H1 (cell line): ENCODE data around the gene EPHA6. TPM values are rescaled to one million over a fixed set of nuclear protein-coding genes. Genes with fewer than 3 reads are reported as not detected.

Source experiments
- CTCF ChIA-PET: fragments of 300-600 bp; sonication (Branson Sonifier 250); formaldehyde crosslinking; loops from one replicate; lab custom pipeline; 2021; ENCODE audit not compliant: partially characterized antibody; lab: Charles Lee
- POLR2A ChIA-PET: fragments of 300-600 bp; sonication (Branson Sonifier 250); formaldehyde crosslinking; loops from one replicate; lab custom pipeline; 2021; ENCODE audit warnings: inconsistent platforms; ENCODE audit not compliant: partially characterized antibody; lab: Charles Lee
- DNase-seq, 2 experiments: peaks; one replicate each; pipeline versions ENCODE4 v3.0.0 to v3.0.0-alpha.2; 2010 to 2022; ENCODE audit warnings: low spot score in 2 of 2, low read depth in 1 of 2, mixed read lengths in 1 of 2
- FAIRE-seq: peaks from 2 replicates; lab custom pipeline; 2011; peaks lifted over from hg19 to GRCh38; lab: Jason Lieb, UNC
- H2AFZ ChIP-seq: 2 replicates; pipeline ENCODE4 v1.8.1; 2012; ENCODE audit warnings: low read length, inconsistent platforms
- H2AK5ac ChIP-seq: 2 replicates; pipeline ENCODE4 v1.6.1; 2013; ENCODE audit warnings: low read depth, low read length
- H2BK120ac ChIP-seq: replicated peaks from 2 replicates; pipeline ENCODE3; 2013; ENCODE audit warnings: low read depth, low read length, inconsistent platforms
- H2BK12ac ChIP-seq: 2 replicates; pipeline ENCODE4 v1.6.1; 2013; ENCODE audit warnings: low read depth, low read length
- H2BK15ac ChIP-seq: 2 replicates; pipeline ENCODE4 v1.6.1; 2013; ENCODE audit warnings: low read length
- H2BK20ac ChIP-seq: 2 replicates; pipeline ENCODE4 v1.6.1; 2013; ENCODE audit warnings: low read length
- H2BK5ac ChIP-seq: 2 replicates; pipeline ENCODE4 v1.6.1; 2013; ENCODE audit warnings: low read depth, low read length
- H3K14ac ChIP-seq: 2 replicates; pipeline ENCODE4 v1.6.1; 2013; ENCODE audit warnings: inconsistent platforms; ENCODE audit not compliant: insufficient read length
- H3K18ac ChIP-seq: 2 replicates; pipeline ENCODE4 v1.6.1; 2013; ENCODE audit warnings: low read length; ENCODE audit errors: extremely low read depth
- H3K23ac ChIP-seq: 2 replicates; pipeline ENCODE4 v1.6.1; 2013; ENCODE audit warnings: inconsistent platforms; ENCODE audit not compliant: insufficient read length
- H3K23me2 ChIP-seq: 2 replicates; pipeline ENCODE4 v1.6.1; 2013; ENCODE audit warnings: low read depth, low read length
- H3K27ac ChIP-seq: 2 replicates; pipeline ENCODE4 v1.6.1; 2011; ENCODE audit warnings: low read depth, low read length, inconsistent platforms
- H3K27me3 ChIP-seq, 4 experiments: replicated peaks in 1 of 4; 1 replicate in 1 of 4; 2 replicates in 3 of 4; pipeline versions ENCODE4 v1.6.1 to v1.8.1; 2011 to 2013; ENCODE audit warnings: low read length in 3 of 4, mild to moderate bottlenecking in 3 of 4, inconsistent platforms in 2 of 4, mixed read lengths in 2 of 4, moderate library complexity in 1 of 4; ENCODE audit not compliant: control insufficient read depth in 3 of 4, insufficient read depth in 3 of 4; ENCODE audit errors: extremely low read depth in 1 of 4
- H3K36me3 ChIP-seq, 4 experiments: 2 replicates each; pipeline versions ENCODE4 v1.6.1 to v1.8.1; 2011 to 2013; ENCODE audit warnings: mild to moderate bottlenecking in 4 of 4, low read length in 3 of 4, moderate library complexity in 2 of 4, control low read depth in 1 of 4, inconsistent platforms in 1 of 4; ENCODE audit not compliant: insufficient read depth in 4 of 4, control insufficient read depth in 2 of 4
- H3K4ac ChIP-seq: replicated peaks from 2 replicates; pipeline ENCODE3; 2013; ENCODE audit warnings: low read length, low read depth, mixed read lengths, inconsistent platforms; ENCODE audit not compliant: insufficient read length
- H3K4me1 ChIP-seq, 4 experiments: replicated peaks in 1 of 4; 1 replicate in 1 of 4; 2 replicates in 3 of 4; pipeline versions ENCODE4 v1.6.1 to v1.8.1; 2011 to 2013; ENCODE audit warnings: low read length in 3 of 4, inconsistent platforms in 2 of 4, mixed read lengths in 1 of 4; ENCODE audit not compliant: insufficient read depth in 4 of 4, control insufficient read depth in 3 of 4
- H3K4me2 ChIP-seq, 2 experiments: 2 replicates each; pipeline versions ENCODE4 v1.6.1 to v1.8.1; 2011 to 2013; ENCODE audit warnings: low read depth in 2 of 2, low read length in 2 of 2, control low read depth in 1 of 2, inconsistent platforms in 1 of 2, mild to moderate bottlenecking in 1 of 2; ENCODE audit not compliant: insufficient read depth in 1 of 2
- H3K4me3 ChIP-seq, 4 experiments: fragments of 200-600, 300-600 bp in 1 of 4; sonication (generic), shearing (Covaris generic), sonication (Bioruptor Twin) in 1 of 4; 2 replicates each; pipeline versions ENCODE4 v1.5.1 to v1.8.1; 2011 to 2016; ENCODE audit warnings: low read length in 4 of 4, low read depth in 3 of 4, control low read depth in 2 of 4, inconsistent platforms in 2 of 4, mild to moderate bottlenecking in 2 of 4, mixed read lengths in 1 of 4, moderate library complexity in 1 of 4; ENCODE audit not compliant: insufficient read depth in 2 of 4; ENCODE audit errors: extremely low read depth in 1 of 4
- H3K56ac ChIP-seq: replicated peaks from 2 replicates; pipeline ENCODE3; 2013; ENCODE audit warnings: low read depth, mild to moderate bottlenecking, mixed read lengths, low read length, inconsistent platforms; ENCODE audit not compliant: insufficient read length
- H3K79me1 ChIP-seq: 2 replicates; pipeline ENCODE4 v1.6.1; 2013; ENCODE audit warnings: low read depth, low read length, control low read depth
- H3K79me2 ChIP-seq, 2 experiments: 2 replicates each; pipeline versions ENCODE4 v1.6.1 to v1.8.1; 2012 to 2013; ENCODE audit warnings: low read length in 2 of 2, mild to moderate bottlenecking in 2 of 2, inconsistent platforms in 1 of 2; ENCODE audit not compliant: insufficient read depth in 2 of 2, control insufficient read depth in 1 of 2
- H3K9ac ChIP-seq, 4 experiments: replicated peaks in 1 of 4; 1 replicate in 1 of 4; 2 replicates in 3 of 4; pipeline versions ENCODE4 v1.6.1 to v1.8.1; 2011 to 2013; ENCODE audit warnings: low read depth in 3 of 4, low read length in 3 of 4, control low read depth in 2 of 4, mild to moderate bottlenecking in 2 of 4, moderate library complexity in 2 of 4, inconsistent platforms in 1 of 4; ENCODE audit errors: extremely low read depth in 1 of 4
- H3K9me3 ChIP-seq, 2 experiments: 2 replicates each; pipeline versions ENCODE4 v1.6.1 to v1.8.1; 2012 to 2013; ENCODE audit warnings: mild to moderate bottlenecking in 2 of 2, moderate library complexity in 2 of 2, control low read depth in 1 of 2, inconsistent platforms in 1 of 2, low read depth in 1 of 2, low read length in 1 of 2, mixed read lengths in 1 of 2; ENCODE audit not compliant: insufficient read depth in 2 of 2
- H4K20me1 ChIP-seq, 2 experiments: replicated peaks in 1 of 2; 2 replicates each; pipeline versions ENCODE3 to v1.8.1; 2011 to 2013; ENCODE audit warnings: inconsistent platforms in 2 of 2, low read length in 2 of 2, mild to moderate bottlenecking in 1 of 2; ENCODE audit not compliant: insufficient read depth in 2 of 2, control insufficient read depth in 1 of 2
- H4K5ac ChIP-seq: 2 replicates; pipeline ENCODE4 v1.6.1; 2013; ENCODE audit warnings: low read length, low read depth, mixed read lengths, inconsistent platforms; ENCODE audit not compliant: insufficient read length
- H4K8ac ChIP-seq: 2 replicates; pipeline ENCODE4 v1.8.0; 2013; ENCODE audit warnings: mild to moderate bottlenecking, moderate library complexity, low read length, inconsistent platforms; ENCODE audit not compliant: insufficient read depth; ENCODE audit errors: extremely low read depth
- H4K91ac ChIP-seq: replicated peaks from 2 replicates; pipeline ENCODE3; 2013; ENCODE audit warnings: low read length, mixed read lengths, inconsistent platforms; ENCODE audit not compliant: insufficient read length
- CBX8 ChIP-seq: fragments of 300-800, 300-1000 bp; sonication (generic); IDR thresholded peaks from 2 replicates; pipeline ENCODE4 v1.7.1; 2016; ENCODE audit warnings: low read depth, low read length, borderline replicate concordance
- CHD2 ChIP-seq: IDR thresholded peaks from 2 replicates; pipeline ENCODE4 v1.6.1; 2012; ENCODE audit warnings: low read length, improper control_type of control experiment
- EZH2 ChIP-seq: fragments of 200-600 bp; sonication (generic); IDR thresholded peaks from 2 replicates; pipeline ENCODE4 v1.7.1; 2012; ENCODE audit warnings: low read depth, mild to moderate bottlenecking, moderate library complexity, low read length, inconsistent platforms; ENCODE audit not compliant: severe bottlenecking
- FOSL1 ChIP-seq: IDR thresholded peaks from 2 replicates; pipeline ENCODE4 v1.6.1; 2011; ENCODE audit warnings: mild to moderate bottlenecking, low read depth, low read length, moderate library complexity; ENCODE audit not compliant: insufficient read depth
- GABPA ChIP-seq: IDR thresholded peaks from 2 replicates; pipeline ENCODE4 v1.6.1; 2011; ENCODE audit warnings: mild to moderate bottlenecking, low read length, moderate library complexity, borderline replicate concordance; ENCODE audit not compliant: insufficient read depth
- GTF2F1 ChIP-seq: IDR thresholded peaks from 2 replicates; pipeline ENCODE4 v1.6.1; 2012; ENCODE audit warnings: low read depth, low read length, improper control_type of control experiment, borderline replicate concordance
- HDAC6 ChIP-seq: IDR thresholded peaks from one replicate; pipeline ENCODE4 v1.7.1; 2012; ENCODE audit warnings: low read depth, mild to moderate bottlenecking, inconsistent platforms, low read length, moderate library complexity
- JUND ChIP-seq: IDR thresholded peaks from 2 replicates; pipeline ENCODE4 v1.6.1; 2011; ENCODE audit warnings: mild to moderate bottlenecking, improper control_type of control experiment, low read length
- KDM1A ChIP-seq: fragments of 200-600, 300-600 bp; sonication (generic); IDR thresholded peaks from 2 replicates; pipeline ENCODE4 v1.7.1; 2016; ENCODE audit warnings: mild to moderate bottlenecking, low read length, borderline replicate concordance
- POLR2A ChIP-seq, 2 experiments: IDR thresholded peaks; 1 replicate in 1 of 2; 2 replicates in 1 of 2; pipeline ENCODE4 v1.6.1; 2011; ENCODE audit warnings: low read depth in 2 of 2, low read length in 2 of 2, mild to moderate bottlenecking in 2 of 2; ENCODE audit errors: control extremely low read depth in 1 of 2
- RFX5 ChIP-seq: IDR thresholded peaks from 2 replicates; pipeline ENCODE4 v1.6.1; 2011; ENCODE audit warnings: low read depth, low read length, improper control_type of control experiment, borderline replicate concordance
- RNF2 ChIP-seq: fragments of 200-900, 300-1000 bp; sonication (generic); IDR thresholded peaks from 2 replicates; pipeline ENCODE4 v1.7.1; 2016; ENCODE audit warnings: borderline replicate concordance, low read depth, mild to moderate bottlenecking, antibody characterized with exemption, low read length; ENCODE audit not compliant: poor library complexity, severe bottlenecking; ENCODE audit errors: missing control alignments
- SIN3A ChIP-seq, 2 experiments: IDR thresholded peaks in 1 of 2; conservative IDR thresholded peaks in 1 of 2; 2 replicates each; pipeline ENCODE4 v1.6.1; 2011 to 2012; ENCODE audit warnings: low read length in 2 of 2, improper control_type of control experiment in 1 of 2, low read depth in 1 of 2, mild to moderate bottlenecking in 1 of 2
- SRF ChIP-seq: IDR thresholded peaks from 2 replicates; pipeline ENCODE4 v1.6.1; 2011; ENCODE audit warnings: mild to moderate bottlenecking, low read depth, low read length, moderate library complexity
- TAF1 ChIP-seq: IDR thresholded peaks from 2 replicates; pipeline ENCODE4 v1.6.1; 2011; ENCODE audit warnings: mild to moderate bottlenecking, low read depth, low read length
- WGBS, 2 experiments: shearing (Covaris generic) in 1 of 2; methylation state at CpG; one replicate each; pipeline versions ENCODE4 v1.1.6 to v1.1.7; 2013 to 2015; ENCODE audit warnings: low lambda C conversion rate in 2 of 2, mixed read lengths in 2 of 2, inconsistent platforms in 1 of 2, low coverage in 1 of 2, missing lambda C conversion rate in 1 of 2; ENCODE audit not compliant: insufficient replicate concordance in 2 of 2, insufficient coverage in 1 of 2, insufficient read length in 1 of 2; ENCODE audit errors: extremely low coverage in 1 of 2, missing lambda C conversion rate in 1 of 2; 5-methylcytosine and 5-hydroxymethylcytosine counted together
- polyA plus RNA-seq, 7 experiments: library from polyadenylated mRNA; depleted of rRNA in 3 of 7; stranded (reverse) in 5 of 7; unstranded in 2 of 7; fragments of >200 nt in 5 of 7; fragments of 200-250 nt in 2 of 7; gene quantifications; 1 replicate in 5 of 7; 2 replicates in 1 of 7; 4 replicates in 1 of 7; pipeline versions ENCODE4 v1.2.1 to v1.2.3, GENCODE V29; 2011 to 2013; ENCODE audit warnings: missing spikeins in 2 of 7, mixed read lengths in 2 of 7
- total RNA-seq: library from RNA; stranded (reverse); fragmentation: NEBNext Ultra II Directional; extraction: Animal tissue kit (Norgen Biotek cat#: 25700); gene quantifications from 2 replicates; pipeline ENCODE4 v1.2.1, GENCODE V29; 2021

The EPHA6 gene
- total and polyA plus RNA-seq, 2 of the 8 experiments (the other 6 are each of a cell fraction or from before 2014, with no cell fraction given), result 0.83 to 3.2 TPM

GRCh38 chr3:97495896-97496295 lies 681.5 kb downstream of the EPHA6 start:
- Histone ChIP-seq H3K9ac (no peak overlapping the region), H3K4me1 (no peaks in the 10 kb centered on the region), H3K56ac (no peak overlapping the region), H3K14ac (no peak overlapping the region), H4K5ac (no peak overlapping the region), H3K9me3 (no peaks in the 10 kb centered on the region; a peak in 1 of 4 replicates), H3K4me3 (no peak overlapping the region), H3K79me1 (no peaks in the 10 kb centered on the region), H3K27ac (no peak overlapping the region), H3K79me2 (no peaks in the 10 kb centered on the region), H2BK12ac (no peak overlapping the region), H3K4ac (no peak overlapping the region), H2BK120ac (no peak overlapping the region), H3K4me2 (no peak overlapping the region), H3K18ac (no peak overlapping the region), H4K8ac (no peak overlapping the region), H2AFZ (peak overlapping the region; percentile 60; the same call in 1 of the 2 replicates), H2BK5ac (no peak overlapping the region), H2AK5ac (no peak overlapping the region), H3K36me3 (no peaks in the 10 kb centered on the region), H3K23ac (no peak overlapping the region), H3K23me2 (peaks cover 3% of the 10 kb centered on the region; the same call in 1 of the 2 replicates), H3K27me3 (no peaks in the 10 kb centered on the region), H4K20me1 (no peaks in the 10 kb centered on the region), H2BK20ac (no peak overlapping the region), H4K91ac (no peak overlapping the region), H2BK15ac (no peak overlapping the region)
- DNase-seq, result no peak
- CTCF ChIA-PET, result no interaction called here
- FAIRE-seq, result no peak
- 95% methylated on average over 5 of the region's 5 CpGs; no CpG with 5 or more reads in 1 of the 2 experiments for WGBS, 2 experiments
- POLR2A ChIA-PET, result interaction anchor here (0.7 kb wide), 1 partner anchor 420 kb away, joined by 3 read pairs; no protein-coding TSS in a partner anchor
- TF ChIP-seq TAF1 (no peak), JUND (no peak), RNF2 (no peak), CHD2 (no peak), HDAC6 (no peak), KDM1A (no peak), EZH2 (no peak), POLR2A (IDR thresholded peaks at IDR 0.05; ENCODE audit: control extremely low read depth in 1 of 2, low read depth in 2 of 2, low read length in 2 of 2) (no peak), CBX8 (no peak), SIN3A (conservative IDR thresholded peaks at IDR 0.05 in 1 of 2, IDR thresholded peaks at IDR 0.05 in 1 of 2; ENCODE audit: low read depth in 1 of 2, low read length in 2 of 2) (no peak), GTF2F1 (no peak), FOSL1 (no peak), SRF (no peak), GABPA (no peak), RFX5 (no peak)
